Aorta (tissue), 5 donors: Measurements from ENCODE around the gene KRTAP10-2. TPM values are rescaled to one million over a fixed set of nuclear protein-coding genes. Genes with fewer than 3 reads are reported as not detected.

Source experiments
- ATAC-seq: fragments of 200-7000 bp; cut with Tn5 transposase; one replicate; pipeline ENCODE4 v1.9.1; 2022; ENCODE audit warnings: moderate library complexity; ENCODE audit not compliant: low FRiP score
- DNase-seq, 2 donors: peaks; one replicate each; pipeline ENCODE4 v3.0.0-alpha.2; 2020
- H3K27ac ChIP-seq, 2 donors: one replicate each; pipeline ENCODE4 v1.5.1; 2013; ENCODE audit warnings: low read length in 2 of 2, mild to moderate bottlenecking in 2 of 2, moderate library complexity in 2 of 2, control low read depth in 1 of 2, inconsistent platforms in 1 of 2, low read depth in 1 of 2
- H3K27me3 ChIP-seq, 2 donors: one replicate each; pipeline ENCODE4 v1.6.1; 2013; ENCODE audit warnings: control low read depth in 1 of 2, low read length in 1 of 2, mild to moderate bottlenecking in 1 of 2, moderate library complexity in 1 of 2; ENCODE audit not compliant: insufficient read depth in 2 of 2, control insufficient read depth in 1 of 2
- H3K36me3 ChIP-seq, 2 donors: one replicate each; pipeline ENCODE4 v1.6.1; 2013; ENCODE audit warnings: control low read depth in 1 of 2, low read length in 1 of 2, mild to moderate bottlenecking in 1 of 2; ENCODE audit not compliant: insufficient read depth in 2 of 2, control insufficient read depth in 1 of 2
- H3K4me1 ChIP-seq, 2 donors: one replicate each; pipeline ENCODE4 v1.6.1; 2013; ENCODE audit warnings: low read length in 2 of 2, control low read depth in 1 of 2, mild to moderate bottlenecking in 1 of 2, moderate library complexity in 1 of 2; ENCODE audit not compliant: insufficient read depth in 2 of 2, control insufficient read depth in 1 of 2
- H3K4me3 ChIP-seq, 2 donors: one replicate each; pipeline ENCODE4 v1.5.1; 2013; ENCODE audit warnings: low read length in 2 of 2, control low read depth in 1 of 2, mild to moderate bottlenecking in 1 of 2
- H3K9me3 ChIP-seq: one replicate; pipeline ENCODE4 v1.6.1; 2013; ENCODE audit warnings: mild to moderate bottlenecking, low read length; ENCODE audit not compliant: control insufficient read depth
- WGBS, 2 donors: extraction: QIAGEN DNeasy Blood & Tissue Kit; methylation state at CpG; one replicate each; pipeline ENCODE4 v1.1.7; 2013; 5-methylcytosine and 5-hydroxymethylcytosine counted together
- intact Hi-C, 2 donors: fragments of 100-400 bp; cut with DNase I; formaldehyde crosslinking; loops; one replicate each; pipeline versions ENCODE4 v1.14.2 to v1.15.0; 2022
- polyA plus RNA-seq, 2 donors: library from polyadenylated mRNA; stranded (reverse); fragments of 200-250 nt; gene quantifications; one replicate each; pipeline ENCODE4 v1.2.3, GENCODE V29; 2013
- total RNA-seq, 2 donors: library from RNA; stranded (reverse); fragmentation: NEBNext Ultra II Directional; extraction: Animal tissue kit (Norgen Biotek cat#: 25700); gene quantifications; one replicate each; pipeline ENCODE4 v1.2.1, GENCODE V29; 2021
- donor health status: healthy with polysubstance abuse.
- donor health status: Bipolar disorder and iron deficiency.
- donor health status: DM: no; HTN: no; CAD: no.
- donor health status: DM: no; HTN: no; CAD: no.
- donor health status: DM: yes; HTN: yes; CAD: no.

KRTAP10-2 gene
- total and polyA plus RNA-seq, 4 donors, result not detected

GRCh38 chr21:44526096-44526997 lies 25.0 kb downstream of the KRTAP10-2 start:
- no peak for ATAC-seq
- no peak overlapping the region for H3K4me3 ChIP-seq
- H3K9me3 ChIP-seq, result no peaks in the 10 kb centered on the region
- no peak overlapping the region for H3K27ac ChIP-seq
- intact Hi-C loops, result no loop called here
- no peaks in the 10 kb centered on the region for H3K36me3 ChIP-seq
- peak in 1 of 2 donors; percentile 38 for DNase-seq
- WGBS, 2 donors, result 89 to 92% methylated on average over 12 of the region's 12 CpGs
- no peaks in the 10 kb centered on the region for H3K4me1 ChIP-seq
- H3K27me3 ChIP-seq, result no peaks in the 10 kb centered on the region

- no peaks in the 10 kb centered on the region for H3K9me3 ChIP-seq
- 90 to 92% methylated on average over 20 of the region's 20 CpGs for WGBS, 2 donors
- no peak overlapping the region for H3K4me3 ChIP-seq
- no peak for ATAC-seq
- no peak overlapping the region for H3K27ac ChIP-seq
- peak in 1 of 2 donors; percentile 71 for DNase-seq
- no peaks in the 10 kb centered on the region for H3K4me1 ChIP-seq
- H3K27me3 ChIP-seq, result no peaks in the 10 kb centered on the region
- H3K36me3 ChIP-seq, result no peaks in the 10 kb centered on the region
- intact Hi-C loops, result no loop called here
These were observed 25.8 kb downstream of the KRTAP10-2 start for GRCh38 chr21:44525391-44526095.

GRCh38 chr21:44524414-44525371 lies 26.6 kb downstream of the KRTAP10-2 start:
- H3K4me1 ChIP-seq, result no peaks in the 10 kb centered on the region
- no peak overlapping the region for H3K4me3 ChIP-seq
- DNase-seq (no peak), ATAC-seq (no peak)
- H3K27me3 ChIP-seq, result no peaks in the 10 kb centered on the region
- no peaks in the 10 kb centered on the region for H3K9me3 ChIP-seq
- H3K36me3 ChIP-seq, result no peaks in the 10 kb centered on the region
- no peak overlapping the region for H3K27ac ChIP-seq
- WGBS, 2 donors, result 78 to 87% methylated on average over 2 of the region's 2 CpGs
- intact Hi-C loops, result no loop called here

- Histone ChIP-seq H3K36me3 (no peaks in the 10 kb centered on the region), H3K4me1 (no peaks in the 10 kb centered on the region), H3K9me3 (no peaks in the 10 kb centered on the region), H3K4me3 (no peak overlapping the region), H3K27ac (no peak overlapping the region), H3K27me3 (no peaks in the 10 kb centered on the region)
- ATAC-seq, result no peak
- 90 to 93% methylated on average over 1 of the region's 1 CpG for WGBS, 2 donors
- intact Hi-C loops, result no loop called here
- DNase-seq, result no peak
These were observed 27.5 kb downstream of the KRTAP10-2 start for GRCh38 chr21:44523567-44524413.

GRCh38 chr21:44522753-44523204 lies 28.5 kb downstream of the KRTAP10-2 start:
- intact Hi-C loops, result no loop called here
- ATAC-seq (no peak), DNase-seq (no peak)

GRCh38 chr21:44521928-44522752 lies 29.2 kb downstream of the KRTAP10-2 start:
- DNase-seq (peak in 1 of 2 donors; percentile 67), ATAC-seq (no peak)
- Histone ChIP-seq H3K27me3 (no peaks in the 10 kb centered on the region), H3K4me1 (no peaks in the 10 kb centered on the region), H3K36me3 (no peaks in the 10 kb centered on the region), H3K9me3 (no peaks in the 10 kb centered on the region), H3K4me3 (no peak overlapping the region), H3K27ac (no peak overlapping the region)
- WGBS, 2 donors, result 91 to 93% methylated on average over 30 to 33 of the region's 33 CpGs
- intact Hi-C loops, result no loop called here

More at GRCh38 chr21:44522753-44523204, 28.5 kb downstream of the KRTAP10-2 start:
- Histone ChIP-seq H3K27me3 (no peaks in the 10 kb centered on the region), H3K36me3 (no peaks in the 10 kb centered on the region), H3K4me1 (no peaks in the 10 kb centered on the region), H3K9me3 (no peaks in the 10 kb centered on the region), H3K4me3 (no peak overlapping the region), H3K27ac (no peak overlapping the region)
- 90 to 94% methylated on average over 1 of the region's 1 CpG for WGBS, 2 donors

GRCh38 chr21:44521301-44521927 lies 29.9 kb downstream of the KRTAP10-2 start:
- peak in 1 of 2 donors; percentile 62 for DNase-seq
- no peaks in the 10 kb centered on the region for H3K9me3 ChIP-seq
- intact Hi-C loops, result no loop called here
- WGBS, 2 donors, result 88 to 90% methylated on average over 22 of the region's 22 CpGs
- ATAC-seq, result no peak
- no peaks in the 10 kb centered on the region for H3K4me1 ChIP-seq
- no peaks in the 10 kb centered on the region for H3K27me3 ChIP-seq
- no peak overlapping the region for H3K27ac ChIP-seq
- no peak overlapping the region for H3K4me3 ChIP-seq
- H3K36me3 ChIP-seq, result no peaks in the 10 kb centered on the region
